Measurements from ENCODE around the gene CFAP20DC.
A peak's percentile ranks its signal among the peaks of the same experiment; 100 is the strongest.

Gene CFAP20DC

DNA sequence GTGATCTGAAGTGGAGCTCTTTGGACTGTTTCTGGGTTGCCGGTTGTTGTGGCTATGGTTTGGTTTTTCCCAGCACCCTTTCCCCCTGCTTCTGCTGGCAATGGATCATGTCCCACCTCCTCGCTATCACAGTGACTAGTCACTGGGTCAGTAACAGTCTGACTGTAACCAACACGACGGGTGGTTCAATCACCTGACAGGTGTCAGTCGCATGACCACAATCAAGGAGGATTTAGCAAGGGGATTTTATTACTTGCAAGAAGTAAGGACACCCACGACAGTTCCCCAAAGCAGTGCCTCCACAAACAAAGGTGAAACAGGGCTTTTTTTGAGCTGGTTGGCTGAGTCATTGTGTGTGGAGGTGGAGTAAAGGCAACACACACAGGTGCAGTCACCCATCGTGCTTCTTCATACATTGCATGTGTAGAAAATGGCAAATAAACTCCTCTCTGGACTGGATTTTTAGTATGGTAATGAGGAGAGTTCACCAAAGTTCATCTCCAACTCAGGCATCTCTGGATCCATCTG lies 324.4 kb downstream of the CFAP20DC start:
- no peak for DNase-seq (ENCODE audit: low read depth)
- no peak overlapping the region for H3K4me3 ChIP-seq (replicated peaks; ENCODE audit: low read depth, low read length)
- TF ChIP-seq, protein P1, sequence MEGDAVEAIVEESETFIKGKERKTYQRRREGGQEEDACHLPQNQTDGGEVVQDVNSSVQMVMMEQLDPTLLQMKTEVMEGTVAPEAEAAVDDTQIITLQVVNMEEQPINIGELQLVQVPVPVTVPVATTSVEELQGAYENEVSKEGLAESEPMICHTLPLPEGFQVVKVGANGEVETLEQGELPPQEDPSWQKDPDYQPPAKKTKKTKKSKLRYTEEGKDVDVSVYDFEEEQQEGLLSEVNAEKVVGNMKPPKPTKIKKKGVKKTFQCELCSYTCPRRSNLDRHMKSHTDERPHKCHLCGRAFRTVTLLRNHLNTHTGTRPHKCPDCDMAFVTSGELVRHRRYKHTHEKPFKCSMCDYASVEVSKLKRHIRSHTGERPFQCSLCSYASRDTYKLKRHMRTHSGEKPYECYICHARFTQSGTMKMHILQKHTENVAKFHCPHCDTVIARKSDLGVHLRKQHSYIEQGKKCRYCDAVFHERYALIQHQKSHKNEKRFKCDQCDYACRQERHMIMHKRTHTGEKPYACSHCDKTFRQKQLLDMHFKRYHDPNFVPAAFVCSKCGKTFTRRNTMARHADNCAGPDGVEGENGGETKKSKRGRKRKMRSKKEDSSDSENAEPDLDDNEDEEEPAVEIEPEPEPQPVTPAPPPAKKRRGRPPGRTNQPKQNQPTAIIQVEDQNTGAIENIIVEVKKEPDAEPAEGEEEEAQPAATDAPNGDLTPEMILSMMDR (IDR thresholded peaks at IDR 0.05; ENCODE audit: low read length, missing control alignments), result no peak

DNA sequence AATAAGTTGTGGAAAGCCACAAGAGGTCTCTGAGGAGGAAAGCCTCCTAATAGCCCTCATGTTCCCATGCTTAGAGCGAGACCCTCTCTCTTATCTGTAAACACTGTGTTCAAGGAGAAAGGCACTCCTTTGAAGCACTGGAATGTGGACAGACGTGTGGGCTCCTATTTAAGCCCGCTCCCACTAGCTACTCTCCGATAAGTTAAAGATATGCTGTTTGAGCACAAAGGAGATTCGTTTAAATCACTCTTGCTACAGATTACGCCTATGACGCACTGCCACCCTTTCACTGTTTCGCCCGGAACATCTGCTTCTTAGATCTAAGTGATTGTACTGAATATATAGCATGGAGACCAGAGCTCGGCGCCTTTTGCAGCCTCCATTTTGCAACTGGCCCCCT lies 325.5 kb downstream of the CFAP20DC start:
- TF ChIP-seq, protein P1 (IDR thresholded peaks at IDR 0.05; ENCODE audit: low read length, missing control alignments), result no peak
- no peak for DNase-seq (ENCODE audit: low read depth)
- H3K4me3 ChIP-seq (replicated peaks; ENCODE audit: low read depth, low read length), result no peak overlapping the region

DNA sequence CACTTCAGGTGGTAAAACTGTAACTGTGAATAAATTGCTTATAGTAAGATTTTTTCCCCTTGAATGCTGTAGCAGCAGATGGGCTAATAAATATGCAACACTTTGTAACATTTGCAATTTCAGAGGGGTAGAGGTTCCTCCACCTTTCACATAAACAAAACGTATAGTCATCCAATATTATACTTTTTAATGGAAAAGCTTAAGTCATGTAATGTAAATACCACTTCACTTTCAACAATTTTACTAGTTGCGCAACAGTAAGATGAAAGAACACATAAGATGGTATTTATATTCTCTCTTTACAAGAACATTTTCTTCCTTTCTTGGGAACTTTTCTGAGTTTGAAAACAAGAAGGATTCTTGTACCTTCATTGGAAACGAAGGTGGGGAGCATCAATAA lies 326.7 kb downstream of the CFAP20DC start:
- peak; percentile 6 for DNase-seq (ENCODE audit: low read depth)
- TF ChIP-seq, protein P1 (IDR thresholded peaks at IDR 0.05; ENCODE audit: low read length, missing control alignments), result no peak
- H3K4me3 ChIP-seq (replicated peaks; ENCODE audit: low read depth, low read length), result no peak overlapping the region

DNA sequence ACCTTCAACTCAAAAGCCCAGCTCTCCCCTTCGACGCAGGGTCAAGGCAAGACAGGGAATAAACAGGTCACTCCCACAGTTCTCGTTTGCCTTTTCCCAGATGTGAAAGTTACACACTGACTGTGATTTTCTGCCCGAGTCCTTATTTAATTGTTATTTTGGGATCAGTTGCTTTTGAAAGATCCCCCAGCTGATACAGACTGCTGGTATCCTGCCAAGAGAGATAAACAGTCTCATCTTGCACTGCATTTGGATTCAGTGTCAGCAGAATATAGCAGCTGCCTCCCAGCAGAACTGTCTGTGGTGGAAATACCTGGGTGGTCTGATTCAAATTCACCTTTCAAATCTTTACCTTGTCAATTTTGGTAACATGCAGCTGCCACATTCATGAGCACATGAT lies 327.3 kb downstream of the CFAP20DC start:
- no peak for DNase-seq (ENCODE audit: low read depth)
- no peak overlapping the region for H3K4me3 ChIP-seq (replicated peaks; ENCODE audit: low read depth, low read length)

DNA sequence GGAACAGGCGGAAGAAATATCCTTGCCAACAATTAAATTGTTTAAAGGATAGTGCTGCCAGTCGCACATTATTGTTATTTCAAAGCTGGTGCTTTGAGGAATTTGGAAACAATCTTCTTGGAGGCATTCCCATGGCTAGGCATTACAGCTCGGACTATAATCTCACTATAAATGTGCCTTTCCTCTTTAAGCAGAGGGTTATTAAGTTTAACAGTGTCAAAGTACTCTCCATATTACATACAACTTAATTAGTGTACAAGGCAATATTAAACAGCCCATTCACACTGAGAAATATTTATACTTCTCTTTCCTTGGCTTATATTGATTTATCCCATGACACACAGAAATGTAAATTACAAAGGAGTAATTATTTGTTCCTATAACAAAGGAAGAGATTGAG lies 329.3 kb downstream of the CFAP20DC start:
- no peak overlapping the region for H3K4me3 ChIP-seq (replicated peaks; ENCODE audit: low read depth, low read length)
- DNase-seq (ENCODE audit: low read depth), result no peak
- TF ChIP-seq, protein P1 (IDR thresholded peaks at IDR 0.05; ENCODE audit: low read length, missing control alignments), result no peak

More for the DNA sequence above, 327.3 kb downstream of the CFAP20DC start:
- TF ChIP-seq, protein P1 (IDR thresholded peaks at IDR 0.05; ENCODE audit: low read length, missing control alignments), result no peak

DNA sequence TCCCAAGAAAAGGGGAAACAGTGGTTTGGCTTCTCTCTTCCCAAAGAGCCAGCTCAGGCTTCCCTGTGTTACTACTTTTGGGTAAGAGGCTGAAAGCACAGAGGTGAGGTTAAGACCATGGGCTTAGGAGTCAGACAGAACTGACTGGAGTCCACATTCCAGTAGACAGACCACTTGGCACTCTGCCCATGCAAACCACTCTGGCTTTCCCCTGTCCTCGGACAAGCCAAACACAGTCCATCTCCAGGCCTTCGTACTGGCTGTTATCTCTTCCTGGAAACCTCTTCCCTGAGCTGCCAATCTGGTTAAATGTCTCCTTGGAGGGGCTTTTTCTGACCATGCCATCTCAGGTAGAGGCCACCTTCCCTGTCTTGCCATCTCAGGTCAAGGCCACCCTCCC lies 330.1 kb downstream of the CFAP20DC start:
- DNase-seq (ENCODE audit: low read depth), result no peak
- TF ChIP-seq, protein P1 (IDR thresholded peaks at IDR 0.05; ENCODE audit: low read length, missing control alignments), result no peak

DNA sequence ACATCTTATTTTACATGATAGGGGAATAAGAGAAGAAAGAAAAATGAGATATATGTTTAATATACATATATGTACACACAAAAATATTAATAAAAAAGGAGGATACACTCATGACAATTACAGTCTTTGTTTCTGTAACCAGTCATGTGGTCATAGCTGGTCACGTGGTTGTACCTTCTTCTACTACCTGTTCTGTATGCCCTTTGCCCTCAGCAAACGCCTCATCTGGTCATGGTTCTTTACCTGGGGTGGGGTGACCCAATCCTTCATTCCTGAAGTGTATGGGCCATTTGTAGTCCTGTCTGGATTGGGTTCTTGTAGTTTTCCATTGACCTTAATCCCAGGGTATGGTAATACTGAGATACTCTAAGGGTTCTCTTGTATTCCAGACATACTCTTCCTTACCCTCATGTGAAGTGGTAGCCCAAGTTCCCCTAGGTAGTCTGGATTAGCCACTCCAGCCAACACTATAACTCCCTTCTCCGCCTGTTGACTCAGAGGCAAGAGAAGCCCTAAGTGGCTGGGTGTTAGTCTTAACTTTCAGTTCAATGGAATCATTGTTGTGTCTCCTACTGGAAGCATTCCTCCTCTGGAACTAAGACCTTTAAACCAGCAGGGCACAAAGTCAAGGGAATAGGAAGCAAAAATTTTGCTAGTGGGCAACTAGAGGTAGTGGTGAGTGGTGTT lies 336.0 kb downstream of the CFAP20DC start:
- H3K4me3 ChIP-seq (replicated peaks; ENCODE audit: low read depth, low read length), result no peak overlapping the region
- no peak for DNase-seq (ENCODE audit: low read depth)
- TF ChIP-seq, protein P1 (IDR thresholded peaks at IDR 0.05; ENCODE audit: low read length, missing control alignments), result no peak

More for the DNA sequence above, 330.1 kb downstream of the CFAP20DC start:
- H3K4me3 ChIP-seq (replicated peaks; ENCODE audit: low read depth, low read length), result no peak overlapping the region

Data from fibroblast of pulmonary artery (primary cell).